Neural crest cell (in vitro differentiated cells): ENCODE measurements around the gene NT5C2. TPM values are rescaled to one million over a fixed set of nuclear protein-coding genes. Genes with fewer than 3 reads are reported as not detected.

Experiments used
- DNase-seq: peaks from one replicate; pipeline ENCODE4 v3.0.0; 2021; ENCODE audit warnings: low read depth, mixed read lengths, low spot score
- H3K27ac Mint-ChIP-seq: one replicate; pipeline ENCODE4 v1.8.0; 2021; ENCODE audit warnings: mild to moderate bottlenecking, mixed read lengths; ENCODE audit not compliant: unreplicated experiment
- H3K27me3 Mint-ChIP-seq: 2 replicates; pipeline ENCODE4 v1.8.0; 2021; ENCODE audit warnings: low read depth, mild to moderate bottlenecking, mixed read lengths
- H3K36me3 Mint-ChIP-seq: 2 replicates; pipeline ENCODE4 v1.8.0; 2021; ENCODE audit warnings: low read depth, mild to moderate bottlenecking, mixed read lengths
- H3K4me1 Mint-ChIP-seq: 2 replicates; pipeline ENCODE4 v1.8.0; 2021; ENCODE audit warnings: mixed read lengths
- H3K4me3 Mint-ChIP-seq: one replicate; pipeline ENCODE4 v1.8.0; 2021; ENCODE audit warnings: mild to moderate bottlenecking, mixed read lengths
- H3K9me3 Mint-ChIP-seq: 2 replicates; pipeline ENCODE4 v1.8.0; 2021; ENCODE audit warnings: mixed read lengths
- CTCF ChIP-seq: fragments of 200-600 bp; sonication (generic); conservative IDR thresholded peaks from 2 replicates; pipeline ENCODE4 v1.5.0; 2021; ENCODE audit warnings: antibody characterized with exemption, mild to moderate bottlenecking
- total RNA-seq: library from RNA; stranded (reverse); gene quantifications from 2 replicates; pipeline ENCODE4 v1.2.1, GENCODE V29; 2021

The NT5C2 gene
- total RNA-seq, 1 donor from 2014 or later = 71.3 TPM

- peaks cover 19% of the 10 kb centered on the region for H3K36me3 Mint-ChIP-seq
- no peaks in the 10 kb centered on the region for H3K9me3 Mint-ChIP-seq
- no peak overlapping the region for H3K27ac Mint-ChIP-seq
- H3K4me1 Mint-ChIP-seq = peaks cover 3% of the 10 kb centered on the region
- no peaks in the 10 kb centered on the region for H3K27me3 Mint-ChIP-seq
- TF ChIP-seq CTCF = no peak
- DNase-seq = no peak
- H3K4me3 Mint-ChIP-seq = no peak overlapping the region
Measured at GRCh38 chr10:103082683-103083082, 110.4 kb downstream of the NT5C2 start.

GRCh38 chr10:103080891-103081581 lies 112.0 kb downstream of the NT5C2 start:
- no peaks in the 10 kb centered on the region for H3K27me3 Mint-ChIP-seq
- H3K9me3 Mint-ChIP-seq = no peaks in the 10 kb centered on the region
- peaks cover 15% of the 10 kb centered on the region for H3K36me3 Mint-ChIP-seq
- H3K27ac Mint-ChIP-seq = no peak overlapping the region
- peaks cover 3% of the 10 kb centered on the region for H3K4me1 Mint-ChIP-seq
- DNase-seq = no peak
- no peak for TF ChIP-seq CTCF
- no peak overlapping the region for H3K4me3 Mint-ChIP-seq

- Mint-ChIP-seq H3K4me1 (peaks cover 3% of the 10 kb centered on the region), H3K27me3 (no peaks in the 10 kb centered on the region), H3K4me3 (no peak overlapping the region), H3K27ac (no peak overlapping the region), H3K36me3 (peaks cover 15% of the 10 kb centered on the region), H3K9me3 (no peaks in the 10 kb centered on the region)
- no peak for DNase-seq
- no peak for TF ChIP-seq CTCF
Measured at GRCh38 chr10:103079946-103080345, 113.1 kb downstream of the NT5C2 start.

- peaks cover 15% of the 10 kb centered on the region for H3K36me3 Mint-ChIP-seq
- H3K27me3 Mint-ChIP-seq = no peaks in the 10 kb centered on the region
- H3K4me3 Mint-ChIP-seq = no peak overlapping the region
- no peak for TF ChIP-seq CTCF
- H3K9me3 Mint-ChIP-seq = no peaks in the 10 kb centered on the region
- no peak overlapping the region for H3K27ac Mint-ChIP-seq
- DNase-seq = no peak
- H3K4me1 Mint-ChIP-seq = peaks cover 3% of the 10 kb centered on the region
Measured at GRCh38 chr10:103079100-103079499, 114.0 kb downstream of the NT5C2 start.

GRCh38 chr10:103078676-103079075 lies 114.4 kb downstream of the NT5C2 start:
- Mint-ChIP-seq H3K9me3 (no peaks in the 10 kb centered on the region), H3K27ac (no peak overlapping the region), H3K4me1 (peaks cover 3% of the 10 kb centered on the region), H3K36me3 (peaks cover 15% of the 10 kb centered on the region), H3K27me3 (no peaks in the 10 kb centered on the region), H3K4me3 (no peak overlapping the region)
- DNase-seq = no peak
- TF ChIP-seq CTCF = no peak
